Stimulated activated CD4-positive, alpha-beta T cell treated with anti-CD3 and anti-CD28 coated beads, Interleukin-12 subunit alpha, Interleukin-12 subunit beta, amount 100 ng/mL, for 48 hours (primary cell): ENCODE measurements around the gene PKD2L2.
"Not testable (repeated sequence)": the region's sequence is repeated elsewhere in the genome, so short reads cannot be mapped to it uniquely, and the experiment has no call there.

Experiments
- DNase-seq, 3 donors: peaks; one replicate each; pipeline ENCODE4 v3.0.0-alpha.2; 2020; ENCODE audit warnings: low read depth in 2 of 3, low spot score in 1 of 3

PKD2L2 gene

DNA sequence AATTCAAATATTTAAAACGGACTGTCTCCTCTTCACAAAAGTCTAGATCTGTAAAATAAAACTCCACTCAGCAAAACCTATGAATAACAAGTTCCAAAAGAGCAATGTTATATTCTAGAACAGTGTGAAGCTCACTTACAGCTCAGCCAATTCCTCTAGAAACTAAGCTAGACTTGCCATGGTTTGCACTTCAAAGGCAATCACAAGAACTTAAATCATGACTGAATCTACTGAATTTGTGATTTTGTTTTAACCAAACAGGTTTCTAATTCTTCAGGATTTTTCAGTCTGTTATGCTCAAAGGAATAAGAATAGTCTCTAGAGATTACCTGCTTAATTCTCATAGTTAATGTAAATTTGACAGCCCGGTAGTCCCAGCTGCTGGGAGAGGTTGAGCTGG lies 1.4 kb upstream of the PKD2L2 start:
- no peak for DNase-seq

- DNase-seq, result no peak
These were observed 793 bp upstream of the PKD2L2 start for GRCh38 chr5:137888466-137888862.

DNA sequence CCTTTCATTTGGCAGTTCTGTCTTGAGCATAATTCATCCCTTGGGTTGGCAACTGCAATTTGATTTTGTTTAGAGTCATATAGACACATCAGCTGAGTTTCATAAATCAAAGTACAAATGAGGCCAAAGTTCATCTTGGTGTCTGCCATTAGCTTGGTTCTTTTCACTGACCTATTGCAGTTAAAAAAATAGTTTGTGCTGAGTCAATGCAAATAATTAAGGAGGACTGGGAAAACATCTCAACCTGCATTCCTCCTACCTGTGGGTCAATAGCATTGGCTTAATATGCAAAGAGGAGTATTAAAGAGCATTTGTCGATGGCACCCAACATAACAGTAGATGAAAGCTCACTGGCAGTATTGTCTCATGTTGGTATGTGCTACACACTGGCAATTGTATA lies 1.6 kb downstream of the PKD2L2 start:
- no peak for DNase-seq

GRCh38 chr5:137891849-137892248 lies 2.6 kb downstream of the PKD2L2 start:
- no peak for DNase-seq

- no peak for DNase-seq
These were observed 5.3 kb downstream of the PKD2L2 start for GRCh38 chr5:137894586-137894985.

GRCh38 chr5:137896560-137896959 lies 7.3 kb downstream of the PKD2L2 start:
- DNase-seq, result no peak

DNA sequence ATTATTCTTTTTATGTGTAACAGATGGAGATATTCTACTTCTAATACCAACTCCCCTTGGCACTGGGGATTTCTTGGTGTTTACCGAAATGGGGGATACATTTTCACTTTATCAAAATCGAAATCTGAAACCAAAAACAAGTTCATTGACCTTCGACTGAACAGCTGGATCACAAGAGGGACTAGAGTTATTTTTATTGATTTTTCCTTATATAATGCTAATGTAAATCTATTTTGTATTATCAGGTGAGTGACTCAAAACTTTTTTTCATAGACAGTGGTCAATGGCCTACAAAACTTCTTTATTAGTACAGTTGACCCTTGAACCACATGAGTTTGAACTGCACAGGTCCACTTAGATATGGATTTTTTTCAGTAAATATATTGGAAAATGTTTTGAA lies 10.2 kb downstream of the PKD2L2 start:
- DNase-seq, result no peak

GRCh38 chr5:137901011-137901817 lies 12.0 kb downstream of the PKD2L2 start:
- DNase-seq, result no peak

- no peak for DNase-seq
These were observed 13.3 kb downstream of the PKD2L2 start for GRCh38 chr5:137902408-137903133.

DNA sequence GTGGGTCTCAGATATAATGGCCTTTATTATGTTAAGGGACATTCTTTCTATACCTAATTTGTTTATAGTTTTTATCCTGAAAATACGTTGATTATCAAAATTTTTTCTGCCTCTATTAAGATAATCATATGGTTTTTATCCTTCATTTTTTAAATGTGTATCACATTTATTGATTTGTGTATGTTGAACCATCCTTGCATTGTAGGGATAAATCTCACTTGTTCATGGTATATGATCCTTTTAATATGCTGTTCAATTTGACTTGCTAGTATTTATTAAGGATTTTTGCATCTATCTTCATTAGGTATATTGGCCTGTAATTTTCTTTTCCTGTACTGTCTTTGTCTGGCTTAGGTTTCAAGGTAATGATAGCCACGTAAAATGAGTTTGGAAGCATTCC lies 25.5 kb downstream of the PKD2L2 start:
- no peak for DNase-seq

DNA sequence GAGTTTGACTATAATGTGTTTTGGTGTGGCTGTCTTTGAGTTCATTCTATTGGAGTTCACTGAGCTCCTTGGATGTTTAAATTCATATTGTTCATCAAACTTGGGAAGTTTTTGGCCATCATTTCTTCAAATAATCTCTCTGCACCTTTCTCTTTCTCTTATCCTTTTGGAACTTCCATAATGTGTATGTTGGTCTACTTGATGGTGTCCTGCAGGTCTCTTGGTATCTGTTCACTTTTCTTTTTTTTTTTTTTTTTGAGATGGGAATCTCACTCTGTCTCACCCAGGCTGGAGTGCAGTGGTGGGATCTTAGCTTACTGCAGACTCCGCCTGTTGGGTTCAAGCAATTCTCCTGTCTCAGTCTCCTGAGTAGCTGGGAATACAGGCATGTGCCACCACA lies 27.7 kb downstream of the PKD2L2 start:
- no peak for DNase-seq

DNA sequence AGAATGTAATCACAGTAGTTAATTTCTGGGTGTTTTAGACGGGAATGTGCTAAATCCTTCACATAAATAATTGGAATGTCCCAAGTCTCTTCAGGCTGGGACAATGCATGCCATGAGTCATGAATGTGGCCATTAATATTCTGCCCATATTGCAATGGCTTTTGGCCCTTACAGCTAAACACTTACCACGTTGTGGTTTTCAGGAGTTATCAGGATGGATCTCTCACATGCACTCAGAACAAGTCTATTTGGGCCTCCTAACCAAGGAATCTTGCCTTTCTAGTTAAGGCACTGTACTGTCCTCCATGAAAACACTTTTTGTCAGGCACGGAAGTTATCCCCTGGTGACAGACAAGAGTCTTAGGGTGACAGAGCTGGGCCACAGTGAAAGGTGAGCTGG lies 32.7 kb downstream of the PKD2L2 start:
- no peak for DNase-seq

- no peak for DNase-seq
These were observed 34.6 kb downstream of the PKD2L2 start for GRCh38 chr5:137923856-137924255.

- no peak for DNase-seq
These were observed 43.5 kb downstream of the PKD2L2 start for GRCh38 chr5:137932800-137933199.

GRCh38 chr5:137933491-137933911 lies 44.2 kb downstream of the PKD2L2 start:
- no peak for DNase-seq

DNA sequence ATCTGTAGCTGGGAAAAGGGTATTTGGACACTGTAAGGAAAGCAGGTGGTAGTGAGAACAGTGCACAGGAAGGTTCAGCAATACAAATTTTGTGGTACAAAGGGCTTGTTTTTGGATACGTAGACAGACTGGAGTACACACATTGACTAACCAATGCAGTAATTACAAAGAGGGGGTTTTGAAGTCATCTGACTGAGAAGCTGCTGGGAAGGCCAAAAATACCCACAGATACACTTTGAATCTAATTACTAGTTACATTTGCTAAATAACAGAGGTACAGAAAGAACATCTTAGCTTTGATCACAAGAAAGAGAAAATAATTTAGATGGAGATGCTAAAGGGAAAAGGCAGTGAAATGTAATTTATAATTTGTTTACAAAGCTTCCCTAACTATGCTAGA lies 45.9 kb downstream of the PKD2L2 start:
- no peak for DNase-seq

DNA sequence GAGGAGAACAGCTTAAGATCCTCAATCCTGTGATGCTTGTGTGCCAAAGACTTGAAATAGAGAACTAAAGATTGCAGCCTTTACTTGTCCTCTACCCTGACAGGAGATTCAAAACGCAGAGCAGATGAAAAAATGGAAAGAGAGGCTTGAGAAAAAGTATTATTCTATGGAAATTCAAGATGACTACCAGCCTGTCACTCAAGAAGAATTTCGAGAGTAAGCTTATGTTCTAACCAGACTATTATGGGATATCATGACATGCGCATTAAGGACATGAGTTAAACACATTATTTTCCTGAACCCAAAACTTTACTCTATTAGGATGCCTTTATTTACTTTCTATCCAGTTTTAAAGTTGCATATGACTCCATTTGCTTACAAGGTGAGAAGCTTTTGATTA lies 46.4 kb downstream of the PKD2L2 start:
- DNase-seq, result no peak

GRCh38 chr5:137937994-137938750 lies 48.9 kb downstream of the PKD2L2 start:
- DNase-seq, result no peak

GRCh38 chr5:137938751-137939143 lies 49.5 kb downstream of the PKD2L2 start:
- DNase-seq, result no peak

GRCh38 chr5:137939331-137939730 lies 50.1 kb downstream of the PKD2L2 start:
- DNase-seq, result no peak

DNA sequence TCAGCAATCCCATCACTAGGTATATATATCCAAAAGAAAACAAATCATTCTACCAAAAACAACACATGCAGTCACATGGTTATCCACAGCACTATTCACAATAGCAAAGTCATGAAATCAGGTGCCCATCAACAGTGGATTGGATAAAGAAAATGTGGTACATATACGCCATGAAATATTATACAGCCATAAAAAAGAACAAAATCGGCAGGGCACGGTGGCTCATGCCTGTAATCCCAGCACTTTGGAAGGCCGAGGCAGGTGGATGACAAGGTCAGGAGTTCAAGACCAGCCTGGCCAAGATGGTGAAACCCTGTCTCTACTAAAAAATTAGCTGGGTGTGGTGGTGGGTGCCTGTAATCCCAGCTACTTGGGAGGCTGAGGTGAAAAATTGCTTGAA lies 55.0 kb downstream of the PKD2L2 start:
- not testable (repeated sequence) for DNase-seq

- DNase-seq, result no peak
These were observed 56.6 kb downstream of the PKD2L2 start for GRCh38 chr5:137945825-137946224.
